ENCODE data around the gene TBC1D22A.
A peak's percentile ranks its signal among the peaks of the same experiment; 100 is the strongest.

TBC1D22A gene

GRCh38 chr22:47208630-47209029 lies 446.2 kb downstream of the TBC1D22A start:
- H3K4me3 ChIP-seq (replicated peaks in 1 of 2; ENCODE audit: low read depth in 2 of 2, low read length in 2 of 2) = no peak overlapping the region
- TF ChIP-seq CTCF (IDR thresholded peaks at IDR 0.05; ENCODE audit: low read depth, low read length) = no peak
- DNase-seq (ENCODE audit: low read depth in 2 of 2) = no peak

- H3K4me3 ChIP-seq (replicated peaks in 1 of 2; ENCODE audit: low read depth in 2 of 2, low read length in 2 of 2) = no peak overlapping the region
- no peak for TF ChIP-seq CTCF (IDR thresholded peaks at IDR 0.05; ENCODE audit: low read depth, low read length)
- peak in 1 of 2 donors; percentile 27 for DNase-seq (ENCODE audit: low read depth in 2 of 2)
These were observed 446.6 kb downstream of the TBC1D22A start for GRCh38 chr22:47209040-47209514.

- TF ChIP-seq CTCF (IDR thresholded peaks at IDR 0.05; ENCODE audit: low read depth, low read length) = no peak
- no peak overlapping the region for H3K4me3 ChIP-seq (replicated peaks in 1 of 2; ENCODE audit: low read depth in 2 of 2, low read length in 2 of 2)
- DNase-seq (ENCODE audit: low read depth in 2 of 2) = no peak
These were observed 447.1 kb downstream of the TBC1D22A start for GRCh38 chr22:47209547-47210023.

GRCh38 chr22:47210112-47210657 lies 447.7 kb downstream of the TBC1D22A start:
- H3K4me3 ChIP-seq (replicated peaks in 1 of 2; ENCODE audit: low read depth in 2 of 2, low read length in 2 of 2) = no peak overlapping the region
- TF ChIP-seq CTCF (IDR thresholded peaks at IDR 0.05; ENCODE audit: low read depth, low read length) = no peak
- no peak for DNase-seq (ENCODE audit: low read depth in 2 of 2)

GRCh38 chr22:47210686-47211085 lies 448.2 kb downstream of the TBC1D22A start:
- no peak overlapping the region for H3K4me3 ChIP-seq (replicated peaks in 1 of 2; ENCODE audit: low read depth in 2 of 2, low read length in 2 of 2)
- no peak for TF ChIP-seq CTCF (IDR thresholded peaks at IDR 0.05; ENCODE audit: low read depth, low read length)
- DNase-seq (ENCODE audit: low read depth in 2 of 2) = no peak

GRCh38 chr22:47213571-47214230 lies 451.3 kb downstream of the TBC1D22A start:
- peak in 1 of 2 donors; percentile 8 for DNase-seq (ENCODE audit: low read depth in 2 of 2)
- TF ChIP-seq CTCF (IDR thresholded peaks at IDR 0.05; ENCODE audit: low read depth, low read length) = peak; percentile 52
- H3K4me3 ChIP-seq (replicated peaks in 1 of 2; ENCODE audit: low read depth in 2 of 2, low read length in 2 of 2) = no peak overlapping the region
